ENCODE results near the gene EFHD1. TPM values are rescaled to one million over a fixed set of nuclear protein-coding genes. Genes with fewer than 3 reads are reported as not detected.

Gene EFHD1
- total and polyA plus RNA-seq, 2 of the 13 experiments (the other 11 are each of a cell fraction or from before 2014, with no cell fraction given): 0.09 TPM; not detected in 1

DNA sequence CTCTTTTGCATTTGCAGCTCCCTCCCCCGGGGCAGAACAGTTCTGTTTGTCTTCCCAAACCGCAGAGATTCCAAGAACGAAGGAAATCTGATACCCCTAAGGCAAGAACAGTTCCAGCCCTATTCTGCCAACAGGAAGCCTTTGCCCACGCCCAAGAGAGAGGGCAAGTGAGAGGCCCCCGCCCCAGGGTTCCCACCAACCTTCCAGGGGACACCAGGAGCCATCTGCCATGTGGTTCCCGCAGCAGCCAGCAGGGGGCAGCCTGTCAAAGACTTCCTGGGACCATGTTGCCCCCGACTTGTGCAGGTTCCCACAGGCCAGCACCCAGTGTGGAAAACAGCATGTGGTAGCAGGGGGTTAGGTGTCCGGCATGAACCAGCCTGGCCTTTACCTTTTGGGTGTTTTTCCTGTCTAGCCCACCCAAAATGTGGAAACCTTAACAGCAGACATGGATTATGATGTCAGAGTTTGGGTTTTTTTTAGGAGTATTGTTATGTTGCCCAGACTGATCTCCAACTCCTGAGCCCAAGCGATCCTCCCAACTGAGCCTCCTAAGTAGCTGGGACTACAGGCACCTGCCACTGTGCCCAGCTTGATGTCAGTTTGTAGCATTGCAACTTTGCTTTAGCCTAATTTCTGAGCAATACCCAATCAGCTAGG is 21.7 kb upstream of the EFHD1 start (continued):
- TF ChIP-seq PRDM4 (CRISPR knock-in tag; IDR thresholded peaks at IDR 0.05; ENCODE audit: borderline replicate concordance) (no peak), DPF2 (CRISPR knock-in tag; IDR thresholded peaks at IDR 0.05; ENCODE audit: borderline replicate concordance, low read depth) (no peak), CTCF (CRISPR knock-in tag; IDR thresholded peaks at IDR 0.05) (peak; percentile 93), ZNF343 (CRISPR knock-in tag; IDR thresholded peaks at IDR 0.05) (no peak), RFX3 (CRISPR knock-in tag; IDR thresholded peaks at IDR 0.05) (no peak), ZNF136 (CRISPR knock-in tag; IDR thresholded peaks at IDR 0.05; ENCODE audit: low read depth) (no peak), ATRX (CRISPR knock-in tag; IDR thresholded peaks at IDR 0.05; ENCODE audit: borderline replicate concordance) (no peak), GATAD2A (CRISPR knock-in tag; IDR thresholded peaks at IDR 0.05) (0 out of 2 replicates have a peak, but pooled peaks have one; percentile 34), THAP11 (CRISPR knock-in tag; IDR thresholded peaks at IDR 0.05) (0 out of 2 replicates have a peak, but pooled peaks have one; percentile 30), NR3C1 (CRISPR knock-in tag; IDR thresholded peaks at IDR 0.05) (no peak), SOX13 (IDR thresholded peaks at IDR 0.05) (no peak), SOX13 (CRISPR knock-in tag; conservative IDR thresholded peaks at IDR 0.05 in 1 of 2, IDR thresholded peaks at IDR 0.05 in 1 of 2) (no peak), ARID2 (CRISPR knock-in tag; IDR thresholded peaks at IDR 0.05; ENCODE audit: borderline replicate concordance) (no peak), KDM5A (IDR thresholded peaks at IDR 0.05; ENCODE audit: borderline replicate concordance, low read length) (no peak), CHD4 (IDR thresholded peaks at IDR 0.05; ENCODE audit: borderline replicate concordance, low read length) (no peak)
- TF ChIP-seq, protein P1, sequence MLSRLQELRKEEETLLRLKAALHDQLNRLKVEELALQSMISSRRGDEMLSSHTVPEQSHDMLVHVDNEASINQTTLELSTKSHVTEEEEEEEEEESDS (CRISPR knock-in tag; IDR thresholded peaks at IDR 0.05; ENCODE audit: borderline replicate concordance): no peak
- TF ChIP-seq, protein P2, sequence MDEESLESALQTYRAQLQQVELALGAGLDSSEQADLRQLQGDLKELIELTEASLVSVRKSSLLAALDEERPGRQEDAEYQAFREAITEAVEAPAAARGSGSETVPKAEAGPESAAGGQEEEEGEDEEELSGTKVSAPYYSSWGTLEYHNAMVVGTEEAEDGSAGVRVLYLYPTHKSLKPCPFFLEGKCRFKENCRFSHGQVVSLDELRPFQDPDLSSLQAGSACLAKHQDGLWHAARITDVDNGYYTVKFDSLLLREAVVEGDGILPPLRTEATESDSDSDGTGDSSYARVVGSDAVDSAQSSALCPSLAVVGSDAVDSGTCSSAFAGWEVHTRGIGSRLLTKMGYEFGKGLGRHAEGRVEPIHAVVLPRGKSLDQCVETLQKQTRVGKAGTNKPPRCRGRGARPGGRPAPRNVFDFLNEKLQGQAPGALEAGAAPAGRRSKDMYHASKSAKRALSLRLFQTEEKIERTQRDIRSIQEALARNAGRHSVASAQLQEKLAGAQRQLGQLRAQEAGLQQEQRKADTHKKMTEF (CRISPR knock-in tag; IDR thresholded peaks at IDR 0.05): 0 out of 2 replicates have a peak, but pooled peaks have one; percentile 22

Measured in HepG2 (cell line).